HL-60/S4 treated with retinoic acid at 250 ng/mL for 4 days and 3 days (cell line): ENCODE data around the gene THRB.

Experiments
- in situ Hi-C: fragments of 300-500 bp; cut with MboI; formaldehyde crosslinking; loops from 2 replicates; pipeline ENCODE4 v1.7.0; 2022; ENCODE audit warnings: low sequenced_read_pairs

Gene THRB

GRCh38 chr3:24385012-24385615 lies 109.5 kb downstream of the THRB start:
- in situ Hi-C loops: no loop called here

- in situ Hi-C loops: no loop called here
Observed at GRCh38 chr3:24382647-24383046, 112.0 kb downstream of the THRB start.

- in situ Hi-C loops: no loop called here
Observed at GRCh38 chr3:24379936-24380335, 114.7 kb downstream of the THRB start.

GRCh38 chr3:24378313-24378712 lies 116.3 kb downstream of the THRB start:
- in situ Hi-C loops: no loop called here

GRCh38 chr3:24377218-24377993 lies 117.2 kb downstream of the THRB start:
- in situ Hi-C loops: no loop called here

GRCh38 chr3:24375947-24376384 lies 118.7 kb downstream of the THRB start:
- in situ Hi-C loops: no loop called here

- in situ Hi-C loops: no loop called here
Observed at GRCh38 chr3:24374801-24375200, 119.8 kb downstream of the THRB start.

- in situ Hi-C loops: no loop called here
Observed at GRCh38 chr3:24373198-24373959, 121.3 kb downstream of the THRB start.

GRCh38 chr3:24372559-24373197 lies 122.0 kb downstream of the THRB start:
- in situ Hi-C loops: no loop called here

GRCh38 chr3:24370352-24371090 lies 124.1 kb downstream of the THRB start:
- in situ Hi-C loops: no loop called here

GRCh38 chr3:24368605-24369004 lies 126.0 kb downstream of the THRB start:
- in situ Hi-C loops: no loop called here

GRCh38 chr3:24367664-24368264 lies 126.9 kb downstream of the THRB start:
- in situ Hi-C loops: no loop called here

GRCh38 chr3:24367216-24367615 lies 127.4 kb downstream of the THRB start:
- in situ Hi-C loops: no loop called here

- in situ Hi-C loops: no loop called here
Observed at GRCh38 chr3:24365168-24365567, 129.5 kb downstream of the THRB start.

- in situ Hi-C loops: no loop called here
Observed at GRCh38 chr3:24364359-24364758, 130.3 kb downstream of the THRB start.

- in situ Hi-C loops: no loop called here
Observed at GRCh38 chr3:24363242-24363641, 131.4 kb downstream of the THRB start.

GRCh38 chr3:24361623-24362022 lies 133.0 kb downstream of the THRB start:
- in situ Hi-C loops: no loop called here

GRCh38 chr3:24360957-24361356 lies 133.7 kb downstream of the THRB start:
- in situ Hi-C loops: no loop called here

GRCh38 chr3:24359645-24360462 lies 134.8 kb downstream of the THRB start:
- in situ Hi-C loops: no loop called here
